ENCODE results near the gene LRP11. TPM values are rescaled to one million over a fixed set of nuclear protein-coding genes. Genes with fewer than 3 reads are reported as not detected.

The LRP11 gene
- total RNA-seq, 1 donor from 2014 or later = 2.2 TPM

GRCh38 chr6:149871182-149871581, 7.0 kb upstream of the LRP11 start:
- no peak overlapping the region for H3K27ac Mint-ChIP-seq
- H3K9ac ChIP-seq = no peak overlapping the region

DNA sequence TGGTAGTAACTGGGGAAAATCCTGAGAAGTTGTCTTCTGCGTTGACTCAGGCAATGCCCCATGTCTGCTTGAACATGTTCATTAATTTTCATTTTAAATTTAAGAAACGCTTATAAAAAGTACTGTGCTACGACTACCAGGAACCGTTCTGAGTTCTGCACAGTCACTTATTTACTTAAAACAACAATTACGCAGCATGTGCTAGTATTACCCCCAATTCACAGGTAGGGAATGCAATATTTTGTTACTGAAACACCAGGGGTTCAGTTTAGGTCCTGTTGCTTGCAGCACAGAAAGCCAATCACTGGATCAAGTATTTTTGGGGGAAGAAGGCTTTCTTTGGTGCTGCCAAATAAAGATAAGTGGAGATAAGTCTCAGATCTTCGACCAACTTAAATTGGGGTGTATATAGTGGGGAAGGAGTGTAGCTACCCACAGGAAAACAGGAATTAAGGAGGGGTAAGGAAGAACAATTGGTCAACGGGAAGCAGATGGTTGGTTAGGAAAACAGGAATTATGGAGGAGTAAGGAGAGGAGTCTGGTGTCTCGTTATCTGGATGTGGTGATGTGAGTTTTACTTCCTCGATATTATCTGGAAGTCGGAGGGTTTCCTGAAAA, 5.2 kb upstream of the LRP11 start:
- Histone ChIP-seq H3K27ac (no peak overlapping the region), H3K27me3 (no peaks in the 10 kb centered on the region), H3K9me3 (ENCODE audit: low read depth) (peaks cover under 1% of the 10 kb centered on the region), H3K79me2 (ENCODE audit: low read depth) (no peaks in the 10 kb centered on the region), H3K4me1 (no peaks in the 10 kb centered on the region), H3K4me2 (no peak overlapping the region), H3F3A (ENCODE audit: low read depth) (no peaks in the 10 kb centered on the region), H4K20me1 (ENCODE audit: low read depth) (no peaks in the 10 kb centered on the region), H2AFZ (replicated peaks) (no peak overlapping the region), H3K36me3 (no peaks in the 10 kb centered on the region), H3K4me3 (no peak overlapping the region), H3K9ac (no peak overlapping the region)
- Mint-ChIP-seq H3K36me3 (no peaks in the 10 kb centered on the region), H3K27me3 (ENCODE audit: insufficient read depth, low read depth) (peaks cover 5% of the 10 kb centered on the region), H3K9me3 (peaks cover 11% of the 10 kb centered on the region), H3K4me3 (no peak overlapping the region), H3K4me1 (peaks cover 5% of the 10 kb centered on the region), H3K27ac (no peak overlapping the region)
- DNase-seq (ENCODE audit: low spot score) = no peak
- no peak for TF ChIP-seq EZH2phosphoT487 (IDR thresholded peaks at IDR 0.05)

More at GRCh38 chr6:149871182-149871581, 7.0 kb upstream of the LRP11 start:
- no peak overlapping the region for H3K4me3 ChIP-seq
- TF ChIP-seq EZH2 (IDR thresholded peaks at IDR 0.05) (no peak), CTCF (IDR thresholded peaks at IDR 0.05) (no peak), EZH2phosphoT487 (IDR thresholded peaks at IDR 0.05) (no peak)
- H2AFZ ChIP-seq (replicated peaks) = no peak overlapping the region
- H3K27me3 ChIP-seq = no peaks in the 10 kb centered on the region
- peaks cover 3% of the 10 kb centered on the region for H3K9me3 ChIP-seq (ENCODE audit: low read depth)
- H3K36me3 ChIP-seq = no peaks in the 10 kb centered on the region
- H3K9me3 Mint-ChIP-seq = peaks cover 11% of the 10 kb centered on the region
- H3K4me3 Mint-ChIP-seq = no peak overlapping the region
- no peak overlapping the region for H3K4me2 ChIP-seq
- no peaks in the 10 kb centered on the region for H4K20me1 ChIP-seq (ENCODE audit: low read depth)
- H3K4me1 Mint-ChIP-seq = no peaks in the 10 kb centered on the region
- no peak overlapping the region for H3K27ac ChIP-seq
- peaks cover 5% of the 10 kb centered on the region for H3K27me3 Mint-ChIP-seq (ENCODE audit: insufficient read depth, low read depth)
- H3K36me3 Mint-ChIP-seq = no peaks in the 10 kb centered on the region
- no peaks in the 10 kb centered on the region for H3K79me2 ChIP-seq (ENCODE audit: low read depth)
- no peaks in the 10 kb centered on the region for H3F3A ChIP-seq (ENCODE audit: low read depth)
- no peak for DNase-seq (ENCODE audit: low spot score)
- no peaks in the 10 kb centered on the region for H3K4me1 ChIP-seq

- H3K9ac ChIP-seq = no peak overlapping the region
- Mint-ChIP-seq H3K4me1 (peaks cover 6% of the 10 kb centered on the region), H3K4me3 (no peak overlapping the region), H3K27me3 (ENCODE audit: insufficient read depth, low read depth) (peaks cover 3% of the 10 kb centered on the region), H3K27ac (no peak overlapping the region), H3K36me3 (no peaks in the 10 kb centered on the region), H3K9me3 (peaks cover 8% of the 10 kb centered on the region)
- no peaks in the 10 kb centered on the region for H4K20me1 ChIP-seq (ENCODE audit: low read depth)
- no peaks in the 10 kb centered on the region for H3K36me3 ChIP-seq
- H3F3A ChIP-seq (ENCODE audit: low read depth) = peaks cover 5% of the 10 kb centered on the region
- no peaks in the 10 kb centered on the region for H3K9me3 ChIP-seq (ENCODE audit: low read depth)
- H2AFZ ChIP-seq (replicated peaks) = peak overlapping the region; percentile 28
- DNase-seq (ENCODE audit: low spot score) = peak; percentile 18
- no peaks in the 10 kb centered on the region for H3K79me2 ChIP-seq (ENCODE audit: low read depth)
- H3K27me3 ChIP-seq = peaks cover 7% of the 10 kb centered on the region
- no peak overlapping the region for H3K4me3 ChIP-seq
- H3K27ac ChIP-seq = no peak overlapping the region
- no peaks in the 10 kb centered on the region for H3K4me1 ChIP-seq
- TF ChIP-seq CTCF (IDR thresholded peaks at IDR 0.05) (no peak), EZH2phosphoT487 (IDR thresholded peaks at IDR 0.05) (no peak), EZH2 (IDR thresholded peaks at IDR 0.05) (no peak)
- no peak overlapping the region for H3K4me2 ChIP-seq
Measured at GRCh38 chr6:149867876-149868640, 3.9 kb upstream of the LRP11 start.

Data from neural progenitor cell (in vitro differentiated cells).